ENCODE data around the gene PTPRD.
"Not testable (repeated sequence)": the region's sequence is repeated elsewhere in the genome, so short reads cannot be mapped to it uniquely, and the experiment has no call there.

PTPRD gene

GRCh38 chr9:9426454-9426853, 1186.3 kb downstream of the PTPRD start:
- not testable (repeated sequence) for DNase-seq

GRCh38 chr9:9412241-9412640, 1200.6 kb downstream of the PTPRD start:
- DNase-seq: no peak

- DNase-seq: no peak
These were observed 1202.1 kb downstream of the PTPRD start for GRCh38 chr9:9410736-9411135.

GRCh38 chr9:9399982-9400381, 1212.8 kb downstream of the PTPRD start:
- no peak for DNase-seq

GRCh38 chr9:9396518-9396917, 1216.3 kb downstream of the PTPRD start:
- no peak for DNase-seq

GRCh38 chr9:9395539-9395938, 1217.3 kb downstream of the PTPRD start:
- no peak for DNase-seq

GRCh38 chr9:9392755-9393154, 1220.0 kb downstream of the PTPRD start:
- DNase-seq: no peak

- DNase-seq: no peak
These were observed 1222.9 kb downstream of the PTPRD start for GRCh38 chr9:9389904-9390303.

GRCh38 chr9:9387511-9388115, 1225.2 kb downstream of the PTPRD start:
- DNase-seq: no peak

GRCh38 chr9:9362332-9362731, 1250.5 kb downstream of the PTPRD start:
- DNase-seq: no peak

GRCh38 chr9:9352877-9353481, 1259.8 kb downstream of the PTPRD start:
- no peak for DNase-seq

GRCh38 chr9:9341203-9341602, 1271.6 kb downstream of the PTPRD start:
- DNase-seq: no peak

GRCh38 chr9:9337129-9337528, 1275.7 kb downstream of the PTPRD start:
- no peak for DNase-seq

- no peak for DNase-seq
These were observed 1286.1 kb downstream of the PTPRD start for GRCh38 chr9:9326749-9327148.

- DNase-seq: no peak
These were observed 1293.8 kb downstream of the PTPRD start for GRCh38 chr9:9319007-9319406.

- not testable (repeated sequence) for DNase-seq
These were observed 1302.1 kb downstream of the PTPRD start for GRCh38 chr9:9310743-9311142.

GRCh38 chr9:9305600-9305999, 1307.2 kb downstream of the PTPRD start:
- no peak for DNase-seq

GRCh38 chr9:9299134-9299533, 1313.7 kb downstream of the PTPRD start:
- DNase-seq: no peak

GRCh38 chr9:9286001-9286400, 1326.8 kb downstream of the PTPRD start:
- no peak for DNase-seq

- no peak for DNase-seq
These were observed 1328.6 kb downstream of the PTPRD start for GRCh38 chr9:9284201-9284600.

GRCh38 chr9:9283159-9283986, 1329.4 kb downstream of the PTPRD start:
- no peak for DNase-seq

- no peak for DNase-seq
These were observed 1337.2 kb downstream of the PTPRD start for GRCh38 chr9:9275601-9276000.

- no peak for DNase-seq
These were observed 1354.8 kb downstream of the PTPRD start for GRCh38 chr9:9257999-9258498.

- DNase-seq: no peak
These were observed 1366.1 kb downstream of the PTPRD start for GRCh38 chr9:9246726-9247125.

All from EL (cell line).